HEK293 (cell line): ENCODE measurements around the gene FNDC10.
A peak's percentile ranks its signal among the peaks of the same experiment; 100 is the strongest.

ENCODE experiments used
- CTCF ChIA-PET: fragments of 350-600 bp; formaldehyde crosslinking; extraction: SDS; loops from one replicate; lab custom pipeline; 2021; ENCODE audit warnings: antibody characterized with exemption; lab: Yijun Ruan, JAX
- POLR2A ChIA-PET: fragments of 300-600 bp; formaldehyde crosslinking; extraction: SDS; loops from one replicate; lab custom pipeline; 2020; ENCODE audit warnings: antibody characterized with exemption, inconsistent platforms; lab: Yijun Ruan, JAX
- H3K27ac ChIP-seq: fragments of 200-500 bp; sonication (Bioruptor generic); 2 replicates; pipeline ENCODE4 v1.5.1; 2014; ENCODE audit warnings: low read depth, low read length, control low read depth, inconsistent platforms; ENCODE audit errors: extremely low read depth
- H3K36me3 ChIP-seq, 2 experiments: fragments of 200-500 bp in 1 of 2; sonication (Bioruptor generic) in 1 of 2; 1 replicate in 1 of 2; 2 replicates in 1 of 2; pipeline ENCODE4 v1.5.1; 2014 to 2017; ENCODE audit warnings: inconsistent platforms in 2 of 2, low read length in 2 of 2; ENCODE audit not compliant: control insufficient read depth in 2 of 2, insufficient read depth in 1 of 2
- H3K4me1 ChIP-seq: fragments of 200-500 bp; sonication (Bioruptor generic); 2 replicates; pipeline ENCODE4 v1.5.1; 2014; ENCODE audit warnings: mild to moderate bottlenecking, low read length, inconsistent platforms; ENCODE audit not compliant: control insufficient read depth, insufficient read depth
- H3K4me3 ChIP-seq: 2 replicates; pipeline ENCODE4 v1.5.1; 2011; ENCODE audit warnings: low read depth, mild to moderate bottlenecking, control low read depth, low read length, moderate library complexity
- H3K9me3 ChIP-seq: fragments of 200-500 bp; sonication (Bioruptor generic); 2 replicates; pipeline ENCODE4 v1.5.1; 2014; ENCODE audit warnings: low read depth, low read length, inconsistent platforms; ENCODE audit not compliant: control insufficient read depth, insufficient read depth
- AEBP2 ChIP-seq: fragments of 450-650 bp; formaldehyde crosslinking; IDR thresholded peaks from 2 replicates; pipeline ENCODE4 v1.5.1; 2016; ENCODE audit warnings: missing biosample characterization, missing genetic modification characterization, borderline replicate concordance
- BCL11A ChIP-seq: fragments of 450-650 bp; formaldehyde crosslinking; IDR thresholded peaks from 2 replicates; pipeline ENCODE4 v1.5.1; 2016; ENCODE audit warnings: low read depth, missing biosample characterization, missing genetic modification characterization
- EGR2 ChIP-seq: fragments of 450-650 bp; formaldehyde crosslinking; IDR thresholded peaks from 2 replicates; pipeline ENCODE4 v1.5.1; 2016; ENCODE audit warnings: low read depth, missing biosample characterization, missing genetic modification characterization
- GLI4 ChIP-seq: fragments of 450-650 bp; formaldehyde crosslinking; IDR thresholded peaks from 2 replicates; pipeline ENCODE4 v1.5.1; 2016; ENCODE audit warnings: missing biosample characterization, missing genetic modification characterization
- GLIS1 ChIP-seq: fragments of 450-650 bp; formaldehyde crosslinking; IDR thresholded peaks from 2 replicates; pipeline ENCODE4 v1.5.1; 2016; ENCODE audit warnings: missing biosample characterization, missing genetic modification characterization
- HOXC10 ChIP-seq: sonication (generic); formaldehyde crosslinking; IDR thresholded peaks from 2 replicates; pipeline ENCODE4 v1.8.1; 2023; ENCODE audit warnings: mild to moderate bottlenecking, missing genetic modification reagents
- KLF16 ChIP-seq: fragments of 450-650 bp; formaldehyde crosslinking; IDR thresholded peaks from 2 replicates; pipeline ENCODE4 v1.5.1; 2017; ENCODE audit warnings: missing biosample characterization, missing genetic modification characterization
- KLF8 ChIP-seq: fragments of 450-650 bp; formaldehyde crosslinking; IDR thresholded peaks from 2 replicates; pipeline ENCODE4 v1.5.1; 2016; ENCODE audit warnings: missing biosample characterization, missing genetic modification characterization
- PATZ1 ChIP-seq: fragments of 450-650 bp; formaldehyde crosslinking; IDR thresholded peaks from 2 replicates; pipeline ENCODE4 v1.5.1; 2016; ENCODE audit warnings: missing biosample characterization, missing genetic modification characterization
- SALL2 ChIP-seq: fragments of 450-650 bp; formaldehyde crosslinking; IDR thresholded peaks from 2 replicates; pipeline ENCODE4 v1.5.0; 2017; ENCODE audit warnings: missing biosample characterization, mild to moderate bottlenecking, missing genetic modification characterization, borderline replicate concordance
- SCRT2 ChIP-seq: fragments of 450-650 bp; formaldehyde crosslinking; IDR thresholded peaks from 2 replicates; pipeline ENCODE4 v1.5.1; 2016; ENCODE audit warnings: missing biosample characterization, missing genetic modification characterization
- ZBTB8A ChIP-seq: fragments of 450-650 bp; formaldehyde crosslinking; IDR thresholded peaks from 2 replicates; pipeline ENCODE4 v1.5.1; 2016; ENCODE audit warnings: missing biosample characterization, missing genetic modification characterization
- ZEB2 ChIP-seq: fragments of 450-650 bp; formaldehyde crosslinking; IDR thresholded peaks from 2 replicates; pipeline ENCODE4 v1.5.1; 2016; ENCODE audit warnings: missing biosample characterization, missing genetic modification characterization
- ZFHX2 ChIP-seq: fragments of 450-650 bp; formaldehyde crosslinking; conservative IDR thresholded peaks from 2 replicates; pipeline ENCODE4 v1.5.1; 2016; ENCODE audit warnings: missing biosample characterization, missing genetic modification characterization
- ZIC2 ChIP-seq: fragments of 450-650 bp; formaldehyde crosslinking; IDR thresholded peaks from 2 replicates; pipeline ENCODE4 v1.5.1; 2016; ENCODE audit warnings: missing biosample characterization, missing genetic modification characterization
- ZNF114 ChIP-seq: fragments of 450-650 bp; formaldehyde crosslinking; IDR thresholded peaks from 2 replicates; pipeline ENCODE4 v1.5.0; 2017; ENCODE audit warnings: missing biosample characterization, missing genetic modification characterization
- ZNF169 ChIP-seq: fragments of 450-650 bp; formaldehyde crosslinking; IDR thresholded peaks from 2 replicates; pipeline ENCODE4 v1.5.1; 2016; ENCODE audit warnings: missing biosample characterization, missing genetic modification characterization
- ZNF214 ChIP-seq: fragments of 450-650 bp; formaldehyde crosslinking; IDR thresholded peaks from 2 replicates; pipeline ENCODE4 v1.5.1; 2017; ENCODE audit warnings: missing biosample characterization, mild to moderate bottlenecking, missing genetic modification characterization, borderline replicate concordance
- ZNF366 ChIP-seq: fragments of 450-650 bp; formaldehyde crosslinking; conservative IDR thresholded peaks from 2 replicates; pipeline ENCODE4 v1.5.1; 2016; ENCODE audit warnings: missing biosample characterization, missing genetic modification characterization
- ZNF514 ChIP-seq: fragments of 450-650 bp; formaldehyde crosslinking; IDR thresholded peaks from 2 replicates; pipeline ENCODE4 v1.5.1; 2016; ENCODE audit warnings: missing biosample characterization, missing genetic modification characterization
- ZNF571 ChIP-seq: fragments of 450-650 bp; formaldehyde crosslinking; IDR thresholded peaks from 2 replicates; pipeline ENCODE4 v1.5.0; 2017; ENCODE audit warnings: missing biosample characterization, missing genetic modification characterization
- ZNF600 ChIP-seq: fragments of 450-650 bp; formaldehyde crosslinking; IDR thresholded peaks from 2 replicates; pipeline ENCODE4 v1.5.1; 2016; ENCODE audit warnings: missing biosample characterization, missing genetic modification characterization
- ZNF629 ChIP-seq: fragments of 450-650 bp; formaldehyde crosslinking; IDR thresholded peaks from 2 replicates; pipeline ENCODE4 v1.5.1; 2017; ENCODE audit warnings: missing biosample characterization, missing genetic modification characterization
- ZNF692 ChIP-seq: fragments of 450-650 bp; formaldehyde crosslinking; IDR thresholded peaks from 2 replicates; pipeline ENCODE4 v1.5.1; 2016; ENCODE audit warnings: missing biosample characterization, missing genetic modification characterization
- TF ChIP-seq, protein P1 (sequence below): fragments of 450-650 bp; formaldehyde crosslinking; IDR thresholded peaks from 2 replicates; pipeline ENCODE4 v1.5.1; 2016; ENCODE audit warnings: missing biosample characterization, missing genetic modification characterization
- TF ChIP-seq, protein P2 (sequence below): fragments of 450-650 bp; formaldehyde crosslinking; IDR thresholded peaks from 2 replicates; pipeline ENCODE4 v1.5.1; 2016; ENCODE audit warnings: missing biosample characterization, missing genetic modification characterization

The FNDC10 gene

GRCh38 chr1:1625824-1626206, 25.9 kb upstream of the FNDC10 start (continued):
- TF ChIP-seq HOXC10 (CRISPR knock-in tag) (no peak), EGR2 (tag by site-specific recombination) (peak; percentile 87), GLIS1 (peak; percentile 45; the same call in 1 of the 2 replicates), AEBP2 (no peak), SCRT2 (tag by site-specific recombination) (no peak), ZNF629 (no peak), ZFHX2 (tag by site-specific recombination) (peak; percentile 93), ZNF114 (no peak)

DNA sequence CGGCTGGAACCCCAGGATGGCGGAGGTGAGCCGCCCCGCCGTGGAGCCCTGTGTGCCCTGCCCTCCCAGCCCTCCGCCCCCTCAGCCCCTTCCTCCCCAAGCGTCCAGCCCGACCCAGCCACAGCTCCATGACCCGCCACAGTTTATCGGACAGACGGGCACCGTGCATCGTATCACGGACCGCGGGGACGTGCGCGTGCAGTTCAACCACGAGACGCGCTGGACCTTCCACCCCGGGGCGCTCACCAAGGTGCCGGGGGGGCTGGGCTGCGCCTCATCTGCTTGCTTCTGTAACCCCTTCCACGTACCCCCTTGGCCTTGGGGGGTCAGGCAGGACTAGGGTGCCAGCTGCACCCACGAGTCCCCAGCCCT, 25.5 kb upstream of the FNDC10 start:
- CTCF ChIA-PET, result no interaction called here
- Histone ChIP-seq H3K4me3 (no peak overlapping the region), H3K36me3 (peaks cover 0 to 35% of the 10 kb centered on the region in 2 experiments; a peak in 1 of 3 replicates), H3K27ac (no peak overlapping the region), H3K4me1 (no peaks in the 10 kb centered on the region), H3K9me3 (no peaks in the 10 kb centered on the region)
- TF ChIP-seq ZNF366 (no peak), BCL11A (tag by site-specific recombination) (0 out of 2 replicates have a peak, but pooled peaks have one; percentile 16), KLF8 (tag by site-specific recombination) (no peak), ZBTB8A (tag by site-specific recombination) (0 out of 2 replicates have a peak, but pooled peaks have one; percentile 3)
- POLR2A ChIA-PET, result no interaction called here

GRCh38 chr1:1624443-1625403, 24.8 kb upstream of the FNDC10 start:
- Histone ChIP-seq H3K9me3 (no peaks in the 10 kb centered on the region), H3K27ac (no peak overlapping the region), H3K4me1 (no peaks in the 10 kb centered on the region), H3K36me3 (peaks cover 0 to 38% of the 10 kb centered on the region in 2 experiments; a peak in 1 of 3 replicates), H3K4me3 (no peak overlapping the region)
- CTCF ChIA-PET, result no interaction called here
- POLR2A ChIA-PET, result interaction anchor here (1.3 kb wide), 1 partner anchor 9 kb away, joined by 5 read pairs; the partner anchor contains the start of gene MIB2
- TF ChIP-seq SALL2 (tag by site-specific recombination), result no peak
- no peak for TF ChIP-seq ZNF692
- TF ChIP-seq KLF16 (tag by site-specific recombination), result 0 out of 2 replicates have a peak, but pooled peaks have one; percentile 44
- TF ChIP-seq PATZ1 (tag by site-specific recombination), result peak; percentile 57
- peak; percentile 88 for TF ChIP-seq ZFHX2 (tag by site-specific recombination)
- TF ChIP-seq GLI4 (tag by site-specific recombination), result no peak
- TF ChIP-seq ZNF514 (tag by site-specific recombination), result no peak
- TF ChIP-seq, protein P1, sequence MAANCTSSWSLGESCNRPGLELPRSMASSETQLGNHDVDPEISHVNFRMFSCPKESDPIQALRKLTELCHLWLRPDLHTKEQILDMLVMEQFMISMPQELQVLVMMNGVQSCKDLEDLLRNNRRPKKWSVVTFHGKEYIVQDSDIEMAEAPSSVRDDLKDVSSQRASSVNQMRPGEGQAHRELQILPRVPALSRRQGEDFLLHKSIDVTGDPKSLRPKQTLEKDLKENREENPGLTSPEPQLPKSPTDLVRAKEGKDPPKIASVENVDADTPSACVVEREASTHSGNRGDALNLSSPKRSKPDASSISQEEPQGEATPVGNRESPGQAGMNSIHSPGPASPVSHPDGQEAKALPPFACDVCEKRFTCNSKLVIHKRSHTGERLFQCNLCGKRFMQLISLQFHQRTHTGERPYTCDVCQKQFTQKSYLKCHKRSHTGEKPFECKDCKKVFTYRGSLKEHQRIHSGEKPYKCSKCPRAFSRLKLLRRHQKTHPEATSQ (tag by site-specific recombination), result no peak
- TF ChIP-seq GLIS1, result peak; percentile 95
- TF ChIP-seq ZNF600 (tag by site-specific recombination), result peak; percentile 94
- peak; percentile 82 for TF ChIP-seq ZIC2 (tag by site-specific recombination)
- TF ChIP-seq, protein P2, sequence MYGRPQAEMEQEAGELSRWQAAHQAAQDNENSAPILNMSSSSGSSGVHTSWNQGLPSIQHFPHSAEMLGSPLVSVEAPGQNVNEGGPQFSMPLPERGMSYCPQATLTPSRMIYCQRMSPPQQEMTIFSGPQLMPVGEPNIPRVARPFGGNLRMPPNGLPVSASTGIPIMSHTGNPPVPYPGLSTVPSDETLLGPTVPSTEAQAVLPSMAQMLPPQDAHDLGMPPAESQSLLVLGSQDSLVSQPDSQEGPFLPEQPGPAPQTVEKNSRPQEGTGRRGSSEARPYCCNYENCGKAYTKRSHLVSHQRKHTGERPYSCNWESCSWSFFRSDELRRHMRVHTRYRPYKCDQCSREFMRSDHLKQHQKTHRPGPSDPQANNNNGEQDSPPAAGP (tag by site-specific recombination), result peak; percentile 47
- no peak for TF ChIP-seq ZNF571
- no peak for TF ChIP-seq ZNF214 (tag by site-specific recombination)
- 0 out of 2 replicates have a peak, but pooled peaks have one; percentile 46 for TF ChIP-seq ZEB2
- no peak for TF ChIP-seq ZNF169 (tag by site-specific recombination)
